IPS DF 4.7 (cell line): ENCODE data around the gene UBAC2.

ENCODE experiments used
- DNase-seq: peaks from one replicate; pipeline ENCODE4 v3.0.0-alpha.2; 2013; ENCODE audit warnings: low spot score; ENCODE audit errors: extremely low read depth

UBAC2 gene

GRCh38 chr13:99294198-99294597 is 93.5 kb downstream of the UBAC2 start:
- no peak for DNase-seq

- no peak for DNase-seq
These were observed 94.3 kb downstream of the UBAC2 start for GRCh38 chr13:99294958-99295357.

DNA sequence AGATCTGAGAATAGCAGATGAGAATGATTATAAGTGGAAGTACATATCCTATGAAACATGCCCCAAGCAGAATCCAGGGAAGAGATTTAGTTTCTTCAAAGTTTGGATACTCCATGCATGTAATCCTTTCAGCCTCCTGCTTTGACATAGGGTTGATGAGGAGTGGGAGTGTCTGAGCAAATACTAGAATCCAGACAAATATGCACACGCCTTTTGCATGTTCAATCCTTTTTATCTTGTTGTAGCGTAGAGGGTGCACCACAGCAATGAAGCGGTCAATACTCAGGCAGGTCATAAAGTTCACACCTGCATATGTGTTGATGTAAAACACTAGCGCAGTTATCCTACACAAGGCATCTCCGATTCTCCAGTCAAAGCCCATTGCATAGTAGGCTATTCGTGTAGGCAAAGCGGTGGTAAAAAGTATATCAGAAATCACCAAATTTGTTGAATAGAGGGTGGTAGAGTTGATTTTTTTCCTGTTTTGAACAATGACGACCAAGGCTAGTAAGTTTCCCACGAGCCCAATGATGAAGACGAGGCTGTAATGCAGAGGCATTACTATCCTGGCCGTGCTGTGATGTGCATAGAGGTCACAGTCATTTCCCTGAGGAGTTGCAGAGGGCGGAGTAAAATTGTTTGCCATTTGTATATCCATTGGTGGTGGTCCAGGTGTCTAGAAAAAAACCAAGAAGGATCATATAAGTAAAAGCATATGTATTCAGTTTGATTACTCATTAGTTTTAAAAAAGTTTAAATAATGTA is 95.0 kb downstream of the UBAC2 start:
- DNase-seq: no peak

DNA sequence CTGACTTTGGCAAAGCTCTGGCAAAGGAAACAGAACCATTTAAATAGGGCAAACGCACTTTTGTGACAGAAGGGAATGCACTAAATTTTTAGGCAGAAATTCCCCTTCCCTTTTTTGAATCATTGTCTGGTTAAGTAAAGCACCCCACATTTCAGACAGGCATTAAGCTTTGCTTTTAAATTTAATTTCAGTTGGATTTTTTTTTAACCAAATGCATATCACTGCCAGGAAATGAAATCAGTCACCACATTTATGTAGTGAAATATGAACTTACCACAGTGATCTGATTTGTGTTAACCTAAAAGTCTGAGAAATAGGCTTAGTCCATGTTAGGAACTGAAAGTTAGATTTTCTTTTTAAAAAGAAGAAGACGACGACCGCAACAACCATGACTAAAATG is 95.7 kb downstream of the UBAC2 start:
- no peak for DNase-seq

GRCh38 chr13:99297331-99297730 is 96.7 kb downstream of the UBAC2 start:
- DNase-seq: no peak

DNA sequence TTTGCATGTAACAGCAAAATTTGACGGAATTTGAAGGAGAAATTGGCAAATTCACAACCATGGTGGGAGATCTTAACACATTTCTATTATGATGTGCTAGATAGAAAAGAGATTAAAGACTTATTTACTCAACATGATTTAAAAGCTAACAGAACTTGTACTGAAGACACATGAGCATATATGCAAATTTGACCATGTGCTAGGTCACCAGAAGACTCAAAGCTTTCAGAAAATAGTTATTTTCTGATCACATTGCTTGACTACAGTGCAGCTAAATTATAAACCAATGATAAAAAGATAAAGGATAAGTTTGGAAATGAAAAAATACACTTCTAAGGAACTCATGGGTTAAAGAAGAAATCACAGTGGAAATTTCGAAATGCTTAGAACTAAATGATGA is 97.4 kb downstream of the UBAC2 start:
- DNase-seq: no peak

DNA sequence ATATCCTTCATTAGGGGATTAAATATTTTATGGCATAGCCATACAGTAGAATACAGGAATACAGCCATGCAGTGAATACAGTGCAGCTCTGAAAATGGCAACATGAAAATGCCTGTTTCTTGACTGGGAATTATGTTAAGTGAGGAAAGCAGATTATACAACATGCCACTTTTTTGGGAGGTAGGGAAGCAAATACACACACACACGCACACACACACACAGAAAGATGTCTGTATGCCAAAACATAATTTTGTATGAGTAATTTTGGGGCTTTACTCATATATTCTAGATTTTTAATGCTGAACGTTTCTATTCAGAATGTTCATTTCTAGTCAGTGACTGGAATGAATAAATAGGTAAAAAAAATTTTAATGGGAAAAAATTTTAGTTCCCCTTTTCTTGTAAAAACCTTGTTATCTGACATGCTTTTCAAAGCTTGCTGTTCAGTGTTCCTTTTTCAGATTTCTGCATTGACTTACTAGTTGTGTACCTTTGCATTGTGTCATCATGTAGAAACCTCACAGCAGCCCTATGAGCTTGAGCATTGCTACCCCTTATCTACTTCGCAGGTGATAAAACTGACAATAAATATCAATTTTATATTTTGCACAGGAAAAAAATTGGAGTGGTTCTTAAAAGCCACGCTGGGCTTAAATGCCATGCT is 98.7 kb downstream of the UBAC2 start:
- DNase-seq: no peak

GRCh38 chr13:99299920-99300341 is 99.3 kb downstream of the UBAC2 start:
- DNase-seq: no peak

- no peak for DNase-seq
These were observed 100.6 kb downstream of the UBAC2 start for GRCh38 chr13:99301056-99301838.

DNA sequence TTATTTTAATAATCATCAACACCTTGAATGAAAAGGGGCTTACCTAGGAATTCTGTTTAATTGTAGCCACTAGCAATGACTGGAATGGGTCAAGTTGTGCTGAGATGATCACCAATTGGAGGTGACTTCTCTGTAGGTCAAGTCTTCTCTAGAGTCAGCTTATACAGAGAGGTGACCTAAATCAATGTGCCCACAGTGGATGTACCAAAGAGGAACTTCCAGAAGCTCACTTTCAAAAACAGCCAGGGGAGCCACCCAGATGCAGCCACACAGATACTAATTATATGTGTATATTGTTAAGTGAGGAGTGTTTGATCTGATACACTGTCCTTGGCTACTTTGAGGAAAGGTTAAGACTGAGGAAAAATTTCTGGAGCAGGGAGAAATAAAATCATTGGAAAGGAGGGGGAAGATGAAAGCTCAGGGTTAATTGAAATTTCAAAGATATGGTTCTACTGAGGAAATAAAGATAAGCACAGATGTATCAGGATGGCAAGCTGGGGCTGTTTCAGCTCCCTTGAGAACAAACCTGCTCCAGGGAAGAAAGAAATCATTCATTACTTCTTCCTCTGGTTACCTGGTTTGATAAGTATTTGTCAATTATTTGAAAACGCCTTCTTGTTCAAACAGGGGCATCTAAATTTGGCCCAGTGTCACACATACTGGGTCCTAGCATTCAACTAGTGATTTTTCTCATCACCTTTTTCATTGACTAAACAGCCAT is 101.4 kb downstream of the UBAC2 start:
- no peak for DNase-seq

DNA sequence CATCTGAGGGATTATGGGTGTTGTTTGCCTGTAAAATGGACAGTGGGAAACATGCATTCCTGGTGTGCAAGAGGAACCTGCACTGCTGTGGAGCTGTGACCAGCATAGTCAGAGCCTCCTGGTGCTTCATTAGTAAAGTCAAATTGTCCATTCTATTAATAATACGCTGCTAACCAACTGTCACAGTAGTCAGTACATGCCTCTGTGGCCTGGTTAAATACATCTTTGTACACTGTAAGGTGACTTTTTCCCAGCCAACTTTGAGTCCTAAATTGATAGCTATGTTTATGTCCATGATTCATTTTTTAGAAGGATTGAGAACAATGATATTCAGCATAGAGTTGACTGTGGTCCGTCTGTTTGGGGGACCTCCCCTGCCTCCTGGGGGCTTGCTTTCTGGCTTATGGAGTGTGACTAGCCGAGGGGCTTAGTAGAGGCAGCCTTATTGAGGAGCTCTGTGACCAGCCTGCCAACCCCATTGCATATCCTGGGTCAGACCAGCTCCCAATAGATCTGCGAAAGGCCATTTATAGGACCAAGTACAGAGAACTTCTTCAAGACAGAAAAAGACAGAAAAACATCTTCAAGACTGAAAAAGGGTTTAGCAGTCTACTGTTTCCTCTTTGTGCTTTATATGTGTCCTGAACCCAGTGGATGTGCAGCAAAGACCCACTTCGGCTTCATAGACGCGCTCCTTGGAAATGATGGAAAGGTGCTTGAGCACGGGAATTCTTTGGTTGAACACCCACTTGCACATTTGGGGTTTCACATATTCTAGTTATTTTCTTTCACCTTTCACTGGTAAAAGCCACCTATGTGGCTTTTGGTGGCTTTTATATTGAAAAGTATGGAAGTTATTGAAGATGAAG is 102.2 kb downstream of the UBAC2 start:
- DNase-seq: no peak

- no peak for DNase-seq
These were observed 103.3 kb downstream of the UBAC2 start for GRCh38 chr13:99303863-99304521.

GRCh38 chr13:99304541-99304940 is 103.9 kb downstream of the UBAC2 start:
- DNase-seq: no peak

DNA sequence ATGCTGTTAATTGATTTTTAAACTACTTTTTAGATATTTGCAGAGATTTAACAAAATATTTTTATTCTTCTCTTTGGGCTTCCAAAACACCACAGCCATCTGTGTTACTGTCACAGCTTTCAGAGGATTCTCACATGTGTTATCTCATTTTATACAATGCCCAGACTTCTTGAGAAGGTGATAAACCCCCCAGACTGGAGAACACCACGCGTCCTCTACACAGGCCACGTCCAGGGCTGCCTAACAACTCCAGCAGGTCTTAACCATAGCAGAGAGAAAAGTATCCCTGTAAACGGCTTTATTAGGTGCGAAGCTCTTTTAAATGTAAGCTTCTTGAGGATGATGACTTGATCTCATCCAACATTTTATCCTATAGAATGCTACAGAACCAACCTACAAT is 104.5 kb downstream of the UBAC2 start:
- DNase-seq: no peak

DNA sequence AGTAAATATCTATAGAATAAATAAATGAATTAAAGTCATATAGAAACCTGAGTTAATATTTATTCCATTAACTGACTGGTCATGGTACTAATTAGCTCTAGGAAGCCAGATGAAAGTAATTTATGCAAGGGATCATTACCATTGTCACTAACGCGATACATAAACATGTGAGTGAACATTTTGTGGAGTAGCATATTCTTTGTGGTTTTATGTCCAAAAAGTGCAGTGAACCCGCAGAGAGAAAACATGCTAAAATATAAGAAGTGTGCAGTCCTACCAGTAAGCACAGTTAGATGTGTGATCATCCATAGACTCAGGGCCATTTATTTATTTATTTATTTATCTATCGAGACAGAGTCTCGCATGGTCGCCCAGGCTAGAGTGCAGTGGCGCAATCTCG is 104.9 kb downstream of the UBAC2 start:
- no peak for DNase-seq

GRCh38 chr13:99307247-99307646 is 106.6 kb downstream of the UBAC2 start, which contains the start of gene GPR183:
TSS of gene GPR183 (minus strand) at chr13:99307399. CDS start at chr13:99296145, 11,254 bp downstream.
- DNase-seq: no peak

- DNase-seq: no peak
These were observed 107.1 kb downstream of the UBAC2 start for GRCh38 chr13:99307648-99308339.

- no peak for DNase-seq
These were observed 107.9 kb downstream of the UBAC2 start for GRCh38 chr13:99308471-99309087.
